Stimulated activated CD4-positive, alpha-beta T cell treated with anti-CD3 and anti-CD28 coated beads, TNF-alpha, amount 100 ng/mL, for 24 hours (primary cell): ENCODE measurements around the gene ARHGAP24.
"Not testable (repeated sequence)": the region's sequence is repeated elsewhere in the genome, so short reads cannot be mapped to it uniquely, and the experiment has no call there.

ENCODE experiments used
- DNase-seq, 3 experiments: peaks; one replicate each; pipeline ENCODE4 v3.0.0-alpha.2; 2020; ENCODE audit warnings: low read depth in 3 of 3

Gene ARHGAP24

GRCh38 chr4:86015412-86016350, 540.7 kb downstream of the ARHGAP24 start:
- no peak for DNase-seq

DNA sequence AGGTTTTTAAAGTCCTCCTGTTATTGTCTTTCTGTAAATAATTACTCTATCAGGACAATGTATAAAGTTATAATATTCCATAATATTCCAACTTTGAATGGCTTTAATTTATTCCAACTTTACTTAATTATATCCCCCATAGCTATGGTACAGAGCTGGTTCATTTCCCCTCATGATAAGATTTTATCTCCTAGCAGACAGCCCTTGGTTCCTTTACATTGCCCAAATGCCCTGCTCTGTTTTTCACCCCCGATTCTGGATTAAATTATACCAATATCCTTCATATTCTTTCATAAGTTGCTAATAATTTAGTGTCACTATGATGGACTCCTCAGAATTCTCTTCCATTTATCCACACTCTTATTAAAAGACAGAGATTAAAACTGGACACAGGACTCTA, 544.4 kb downstream of the ARHGAP24 start:
- no peak for DNase-seq

GRCh38 chr4:86019906-86020305, 545.0 kb downstream of the ARHGAP24 start:
- DNase-seq = no peak

- not testable (repeated sequence) for DNase-seq
These were observed 546.7 kb downstream of the ARHGAP24 start for GRCh38 chr4:86021671-86022070.

- DNase-seq = no peak
These were observed 551.8 kb downstream of the ARHGAP24 start for GRCh38 chr4:86026720-86027119.

GRCh38 chr4:86031927-86032326, 557.0 kb downstream of the ARHGAP24 start:
- DNase-seq = no peak

DNA sequence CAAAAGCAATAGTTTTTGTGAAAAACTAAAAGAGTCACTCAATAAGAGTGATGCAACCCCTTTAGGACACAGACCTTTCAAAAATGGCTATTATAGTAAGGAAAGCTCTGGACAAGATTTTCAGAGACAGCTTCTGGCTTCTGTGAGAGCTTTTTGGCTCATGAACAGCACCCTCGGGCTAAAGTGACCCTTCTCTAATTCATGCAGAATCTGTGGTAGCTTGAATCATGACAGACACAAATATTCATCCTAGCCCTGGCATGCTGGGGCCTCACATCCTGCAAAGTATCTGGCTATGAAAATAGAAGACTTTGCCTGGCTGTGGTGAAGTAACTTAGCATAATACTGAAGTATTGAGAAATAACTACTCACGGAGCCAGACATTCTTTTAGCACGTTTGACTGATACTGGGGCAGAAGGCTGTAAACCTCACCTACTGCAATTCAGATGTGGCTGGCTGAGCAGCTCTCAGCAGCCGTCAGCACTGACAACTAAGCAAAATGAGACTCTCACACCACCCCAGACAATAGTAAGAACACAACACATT, 557.6 kb downstream of the ARHGAP24 start:
- DNase-seq = no peak

DNA sequence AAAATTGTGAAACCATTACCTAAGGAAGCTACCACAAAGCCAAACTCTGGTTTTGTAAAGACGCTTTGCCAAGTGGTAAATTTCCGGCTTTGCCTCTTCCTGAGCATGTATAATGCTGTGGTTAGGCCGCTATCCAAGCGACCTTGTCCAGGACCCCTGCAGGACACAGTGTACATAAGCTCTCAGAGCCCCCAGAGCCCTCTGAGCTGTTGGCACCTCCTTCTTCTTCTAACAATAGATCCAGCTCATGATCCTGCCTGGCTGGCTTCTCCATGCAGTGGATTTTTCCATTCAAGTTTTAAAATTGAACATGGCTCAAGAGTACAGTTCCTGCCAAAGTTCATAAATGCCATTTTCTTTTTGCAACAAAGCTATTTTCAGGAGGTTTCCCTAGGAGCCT, 558.2 kb downstream of the ARHGAP24 start:
- no peak for DNase-seq

DNA sequence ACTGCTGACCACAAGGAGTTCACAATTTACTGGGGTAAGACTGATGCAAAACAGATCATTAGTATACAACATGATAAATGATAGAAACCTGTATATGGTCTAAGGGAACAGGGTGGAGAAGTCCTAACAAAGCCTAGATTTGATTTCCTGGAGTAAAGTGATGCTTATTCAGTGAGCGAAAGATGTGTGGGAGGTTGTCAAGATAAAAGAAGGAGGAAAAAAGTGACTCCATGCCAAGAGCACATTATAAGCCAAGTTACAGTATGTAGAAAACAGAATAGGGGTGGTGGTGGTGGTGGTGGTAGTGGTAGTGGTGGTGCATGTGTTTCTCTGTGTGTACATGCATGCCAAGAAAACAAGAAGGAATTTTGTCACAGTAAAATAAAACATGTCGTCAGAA, 559.7 kb downstream of the ARHGAP24 start:
- no peak for DNase-seq

- DNase-seq = no peak
These were observed 560.7 kb downstream of the ARHGAP24 start for GRCh38 chr4:86035688-86036087.

DNA sequence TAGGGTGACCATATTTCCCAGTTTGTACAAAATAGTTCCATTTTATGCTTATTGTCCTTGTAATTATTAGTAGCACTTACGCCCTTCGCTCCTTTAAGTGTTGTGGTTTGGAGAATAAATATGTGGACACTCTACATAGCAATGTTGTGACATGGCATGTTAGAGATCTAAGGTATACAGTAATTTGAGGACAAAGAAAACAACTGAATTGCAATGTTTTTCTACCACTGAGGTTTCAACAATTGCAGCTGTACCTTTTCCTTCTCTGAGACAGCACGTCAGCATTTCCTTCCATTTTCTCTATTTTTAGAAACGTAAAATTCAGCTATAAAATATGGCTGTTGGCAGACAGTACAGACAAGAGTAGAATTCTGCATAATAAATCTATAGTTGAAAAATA, 561.8 kb downstream of the ARHGAP24 start:
- no peak for DNase-seq

DNA sequence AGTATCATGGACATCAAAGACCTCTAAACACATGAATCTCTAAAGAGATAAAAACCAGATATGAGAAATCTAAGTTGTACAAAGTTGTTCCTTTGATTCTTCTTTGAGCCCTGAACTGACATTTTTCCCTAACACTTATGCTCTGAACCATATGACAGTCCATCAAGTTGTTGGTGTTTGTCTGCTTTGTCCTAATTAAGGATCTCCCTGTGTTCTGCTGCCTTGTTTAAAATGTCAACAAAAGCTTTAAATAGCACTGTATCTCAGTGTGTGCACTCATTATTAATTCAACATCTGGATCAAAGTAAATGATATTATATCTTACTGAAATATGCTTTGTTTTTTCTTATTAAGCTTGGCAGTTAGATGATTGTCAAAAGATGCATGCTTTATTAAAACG, 563.1 kb downstream of the ARHGAP24 start:
- no peak for DNase-seq

DNA sequence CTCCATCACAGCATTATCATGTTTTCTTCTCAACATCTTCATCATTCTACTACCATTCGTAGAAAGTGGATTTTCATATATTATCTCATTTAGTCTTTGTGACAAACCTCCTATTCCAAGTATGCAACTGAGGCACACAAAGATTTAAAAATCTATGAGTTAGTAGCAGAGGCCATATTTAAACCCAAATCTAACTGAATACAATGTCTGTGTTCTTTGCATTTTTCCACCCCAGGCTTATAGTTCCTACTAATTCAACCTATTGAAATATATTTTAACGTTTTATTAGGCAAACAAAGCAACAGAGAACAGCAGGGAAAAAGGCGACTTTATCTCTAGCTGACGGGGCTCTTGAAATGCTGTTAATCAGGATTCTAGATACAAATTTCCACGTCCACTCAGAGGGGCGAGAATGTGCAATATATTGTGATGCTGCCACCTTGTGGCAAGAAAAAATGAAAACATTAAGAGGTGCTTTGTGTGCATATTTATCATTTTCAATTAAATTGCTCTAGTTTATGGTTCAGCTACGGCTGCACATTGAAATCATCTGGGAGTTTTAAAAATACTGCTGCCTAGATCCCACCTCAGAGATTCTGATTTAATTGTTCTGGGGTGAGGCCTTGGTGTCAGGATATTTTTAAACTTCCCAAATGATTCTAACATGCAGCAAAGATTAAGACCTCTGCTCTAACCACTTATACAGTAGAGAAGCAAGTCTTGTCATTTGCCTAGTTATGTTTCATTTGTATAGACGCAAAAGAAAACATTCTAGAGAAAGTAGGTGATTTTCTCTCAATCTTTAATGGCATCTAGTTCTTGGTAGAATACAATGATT, 569.0 kb downstream of the ARHGAP24 start:
- peak in 1 of 3 experiments; percentile 2 for DNase-seq

- no peak for DNase-seq
These were observed 569.6 kb downstream of the ARHGAP24 start for GRCh38 chr4:86044593-86044985.

GRCh38 chr4:86048426-86048825, 573.5 kb downstream of the ARHGAP24 start:
- no peak for DNase-seq

- no peak for DNase-seq
These were observed 575.5 kb downstream of the ARHGAP24 start for GRCh38 chr4:86050496-86050895.
